ENCODE measurements around the gene NME4.

GRCh38 chr16:396605-397004 is 394 bp upstream of the NME4 start:
- TF ChIP-seq ZNF561 (tag by site-specific recombination; IDR thresholded peaks at IDR 0.05; ENCODE audit: borderline replicate concordance), result peak; percentile 59; the same call in 1 of the 2 replicates
- TF ChIP-seq CTCF (tag by site-specific recombination; IDR thresholded peaks at IDR 0.05), result no peak
- no peak for TF ChIP-seq PBX3 (CRISPR knock-in tag; IDR thresholded peaks at IDR 0.05)
- TF ChIP-seq ZNF580 (tag by site-specific recombination; IDR thresholded peaks at IDR 0.05), result 0 out of 2 replicates have a peak, but pooled peaks have one; percentile 48
- TF ChIP-seq ZNF146 (tag by site-specific recombination; IDR thresholded peaks at IDR 0.05), result no peak
- no peak for TF ChIP-seq ELK4 (IDR thresholded peaks at IDR 0.05; ENCODE audit: borderline replicate concordance, low read depth, low read length)
- TF ChIP-seq ZNF670 (tag by site-specific recombination; IDR thresholded peaks at IDR 0.05; ENCODE audit: low read depth), result no peak
- no peak for TF ChIP-seq GLI2 (tag by site-specific recombination; IDR thresholded peaks at IDR 0.05; ENCODE audit: borderline replicate concordance, low read depth)
- TF ChIP-seq REST (tag by site-specific recombination; IDR thresholded peaks at IDR 0.05), result 0 out of 2 replicates have a peak, but pooled peaks have one; percentile 19
- TF ChIP-seq ZNF311 (tag by site-specific recombination; IDR thresholded peaks at IDR 0.05; ENCODE audit: borderline replicate concordance), result no peak
